COR-L47 (cell line): ENCODE data around the gene GPC6.

ENCODE experiments used
- DNase-seq: peaks from one replicate; lab custom pipeline; 2025; lab: John Stamatoyannopoulos, UW

GPC6 gene

GRCh38 chr13:93744886-93745285 is 518.3 kb downstream of the GPC6 start:
- no peak for DNase-seq

GRCh38 chr13:93745884-93746283 is 519.3 kb downstream of the GPC6 start:
- DNase-seq = no peak

- DNase-seq = no peak
Measured at GRCh38 chr13:93746589-93746988, 520.0 kb downstream of the GPC6 start.

GRCh38 chr13:93750676-93751075 is 524.1 kb downstream of the GPC6 start:
- no peak for DNase-seq

- no peak for DNase-seq
Measured at GRCh38 chr13:93751117-93751516, 524.5 kb downstream of the GPC6 start.

GRCh38 chr13:93752541-93752940 is 525.9 kb downstream of the GPC6 start:
- no peak for DNase-seq

- no peak for DNase-seq
Measured at GRCh38 chr13:93753639-93754038, 527.0 kb downstream of the GPC6 start.

GRCh38 chr13:93755341-93755740 is 528.7 kb downstream of the GPC6 start:
- DNase-seq = no peak

GRCh38 chr13:93758575-93758974 is 532.0 kb downstream of the GPC6 start:
- no peak for DNase-seq

- no peak for DNase-seq
Measured at GRCh38 chr13:93762708-93763426, 536.3 kb downstream of the GPC6 start.

GRCh38 chr13:93765062-93765461 is 538.5 kb downstream of the GPC6 start:
- DNase-seq = no peak

- no peak for DNase-seq
Measured at GRCh38 chr13:93765811-93766210, 539.2 kb downstream of the GPC6 start.

- no peak for DNase-seq
Measured at GRCh38 chr13:93766719-93767118, 540.1 kb downstream of the GPC6 start.

- DNase-seq = no peak
Measured at GRCh38 chr13:93767180-93767916, 540.7 kb downstream of the GPC6 start.

- DNase-seq = no peak
Measured at GRCh38 chr13:93767917-93768409, 541.4 kb downstream of the GPC6 start.

- no peak for DNase-seq
Measured at GRCh38 chr13:93769101-93769500, 542.5 kb downstream of the GPC6 start.

- no peak for DNase-seq
Measured at GRCh38 chr13:93769607-93770006, 543.0 kb downstream of the GPC6 start.

- DNase-seq = no peak
Measured at GRCh38 chr13:93771227-93771626, 544.6 kb downstream of the GPC6 start.

- DNase-seq = no peak
Measured at GRCh38 chr13:93771782-93772181, 545.2 kb downstream of the GPC6 start.

- no peak for DNase-seq
Measured at GRCh38 chr13:93774506-93774905, 547.9 kb downstream of the GPC6 start.

- no peak for DNase-seq
Measured at GRCh38 chr13:93775027-93775426, 548.4 kb downstream of the GPC6 start.

GRCh38 chr13:93775507-93776108 is 549.0 kb downstream of the GPC6 start:
- no peak for DNase-seq

- DNase-seq = no peak
Measured at GRCh38 chr13:93776936-93777335, 550.3 kb downstream of the GPC6 start.
